NCI-H146 (cell line): ENCODE data around the gene NTNG1.

ENCODE experiments used
- DNase-seq: peaks from one replicate; lab custom pipeline; 2025; lab: John Stamatoyannopoulos, UW

The NTNG1 gene

DNA sequence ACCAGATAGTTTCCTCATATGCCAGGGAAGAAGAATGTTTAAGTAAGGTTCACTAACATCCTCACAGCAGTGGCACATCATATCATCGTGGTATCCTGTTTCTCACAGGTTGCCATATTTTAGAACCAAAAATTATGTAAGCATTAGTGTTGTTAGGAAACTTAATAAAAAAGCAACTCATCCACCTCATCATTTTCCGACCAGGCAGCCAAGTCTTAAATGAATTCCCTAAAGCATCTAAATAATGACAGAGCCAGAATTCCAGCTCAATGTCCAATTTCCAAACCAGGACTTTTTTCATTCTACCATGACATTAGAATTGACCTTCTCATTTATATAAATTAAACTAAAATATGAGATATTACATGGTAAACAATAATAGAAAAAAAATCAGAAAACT lies 272.7 kb downstream of the NTNG1 start:
- DNase-seq, result no peak

DNA sequence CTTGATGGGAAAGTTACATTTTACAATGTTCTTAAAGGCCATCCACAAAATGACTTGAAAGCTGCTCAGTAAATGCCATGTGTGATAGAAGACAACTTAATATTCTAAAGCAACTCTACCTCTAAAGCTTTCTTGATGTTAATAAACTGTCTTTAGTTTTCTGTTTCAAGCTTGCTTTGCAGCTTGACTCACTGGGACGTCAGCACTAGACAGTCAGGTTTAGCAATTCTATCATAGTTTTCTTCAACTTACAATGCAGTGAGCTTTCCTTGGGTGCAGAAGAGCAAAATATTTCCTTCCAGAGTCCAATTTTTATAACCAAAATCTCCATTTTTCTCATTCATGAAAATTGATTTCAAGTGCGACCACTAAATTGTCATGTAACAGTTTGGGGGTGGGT lies 273.1 kb downstream of the NTNG1 start:
- DNase-seq, result no peak

DNA sequence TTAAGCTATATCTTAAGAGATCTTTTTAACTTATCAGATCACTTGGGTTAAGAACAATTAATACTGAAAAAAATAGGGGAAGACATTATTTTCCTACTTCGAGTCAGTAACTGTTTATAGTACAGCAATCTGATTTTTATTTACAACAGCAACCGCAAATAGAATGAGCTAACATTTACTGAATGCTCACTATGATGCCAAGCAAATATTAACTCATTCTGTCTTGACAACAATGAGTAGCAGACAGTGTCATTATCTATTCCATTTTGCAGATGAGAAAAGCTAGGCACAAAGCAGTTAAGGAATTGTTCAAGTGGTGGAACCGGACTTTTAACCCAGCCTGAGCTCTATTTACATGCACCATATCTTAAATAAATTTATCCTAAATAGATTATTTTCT lies 273.7 kb downstream of the NTNG1 start:
- peak; percentile 12 for DNase-seq

DNA sequence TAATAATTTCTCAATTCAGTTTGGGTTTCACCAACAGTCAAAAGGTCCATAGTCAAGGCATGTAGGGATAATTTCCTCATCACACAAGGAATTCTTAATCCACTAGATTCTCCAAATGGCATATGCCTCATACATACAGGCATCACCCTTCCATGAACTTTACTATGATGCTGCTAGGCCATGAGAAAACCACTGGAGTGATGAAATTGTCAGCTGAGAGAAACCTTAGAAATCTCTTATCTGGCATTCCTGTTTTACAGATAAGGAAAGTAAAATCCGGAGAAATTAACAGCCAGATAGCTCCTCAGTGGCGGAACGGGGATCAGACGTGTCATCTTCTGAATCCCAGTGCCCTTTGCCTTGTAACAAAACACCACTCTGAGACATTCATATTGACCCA lies 274.4 kb downstream of the NTNG1 start:
- DNase-seq, result no peak

DNA sequence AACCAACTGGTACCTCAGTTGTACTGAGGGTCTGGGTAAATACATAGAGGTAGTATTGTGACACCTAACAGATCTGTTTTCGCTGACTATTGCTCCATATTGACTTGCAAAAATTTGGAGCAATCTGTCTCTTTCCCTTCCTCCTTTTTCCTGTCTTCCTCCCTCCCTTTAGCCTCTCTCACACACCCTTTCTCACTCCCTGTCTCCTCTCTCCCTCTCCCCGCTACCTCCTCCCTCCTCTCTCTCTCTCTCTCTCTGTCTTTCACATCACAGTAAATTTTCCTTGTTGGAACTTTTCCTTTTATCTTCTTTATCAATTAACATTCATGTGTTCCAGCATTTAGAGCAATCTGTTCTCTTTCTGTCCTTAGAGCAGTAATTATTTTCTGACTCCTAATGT lies 278.2 kb downstream of the NTNG1 start:
- no peak for DNase-seq

DNA sequence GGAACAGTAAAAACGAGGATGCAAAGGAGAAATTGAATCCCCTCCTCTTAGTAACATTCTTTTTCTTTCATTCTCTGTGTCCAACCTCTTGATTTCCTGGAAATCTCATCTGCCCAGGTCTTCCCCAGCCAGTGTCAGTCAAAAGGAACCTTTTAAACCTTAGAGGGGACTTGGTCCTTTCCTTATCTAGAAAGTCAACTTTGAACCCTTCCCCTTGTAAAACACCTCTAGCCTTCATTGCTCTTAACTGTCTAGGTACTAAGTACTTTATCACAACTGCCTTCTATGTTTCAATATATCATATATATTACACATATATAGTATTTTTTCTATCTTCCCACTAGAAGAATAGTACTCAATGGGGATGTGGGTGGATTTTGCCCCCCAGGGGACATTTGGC lies 282.1 kb downstream of the NTNG1 start:
- no peak for DNase-seq

DNA sequence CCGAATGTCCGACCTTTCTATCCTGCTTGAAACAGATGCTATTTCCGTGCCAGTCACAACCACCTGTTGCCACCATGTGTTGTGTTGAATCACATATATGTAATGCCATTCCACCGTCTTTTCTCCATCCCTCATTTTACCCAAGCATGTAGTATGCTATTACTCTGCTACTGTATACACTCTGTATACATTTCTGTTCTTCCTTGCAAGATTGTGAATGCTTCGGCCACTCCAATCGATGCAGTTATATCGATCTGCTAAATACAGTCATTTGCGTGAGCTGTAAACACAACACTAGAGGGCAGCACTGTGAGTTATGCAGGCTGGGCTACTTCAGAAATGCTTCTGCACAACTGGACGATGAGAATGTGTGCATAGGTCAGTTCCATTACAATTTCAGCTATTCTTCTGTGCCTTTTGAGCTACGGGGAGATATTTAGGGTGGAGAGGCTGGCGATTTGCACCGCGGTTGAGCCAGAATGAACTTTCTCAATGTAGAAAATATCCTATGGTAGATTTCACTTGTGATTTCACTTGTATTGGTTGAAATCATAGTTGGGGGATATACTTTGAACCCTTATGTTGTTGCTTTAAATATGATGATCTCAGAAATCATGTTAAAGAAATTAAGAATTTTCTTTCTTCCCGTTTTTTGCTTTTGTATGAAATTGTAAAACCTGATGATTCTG lies 289.8 kb downstream of the NTNG1 start:
- DNase-seq, result peak; percentile 35

DNA sequence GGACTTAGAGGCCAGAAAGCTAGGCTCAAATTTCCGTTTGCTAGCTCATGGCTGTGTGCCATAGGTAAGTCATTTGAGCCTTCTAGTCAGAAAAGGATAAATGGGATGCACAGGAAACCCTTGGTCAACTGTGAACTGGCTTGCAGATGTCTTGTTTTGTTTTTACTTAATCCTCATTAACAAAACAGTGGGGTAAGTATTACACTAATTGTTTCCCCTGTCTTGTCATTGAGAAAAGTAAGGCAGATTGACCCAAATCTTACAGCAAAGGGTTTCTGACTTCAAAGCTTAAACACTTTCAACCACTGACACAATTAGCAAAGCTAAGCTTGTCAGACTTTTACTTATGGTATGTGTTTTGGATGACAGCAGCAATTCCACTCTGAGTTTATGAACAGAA lies 291.3 kb downstream of the NTNG1 start:
- DNase-seq, result no peak

DNA sequence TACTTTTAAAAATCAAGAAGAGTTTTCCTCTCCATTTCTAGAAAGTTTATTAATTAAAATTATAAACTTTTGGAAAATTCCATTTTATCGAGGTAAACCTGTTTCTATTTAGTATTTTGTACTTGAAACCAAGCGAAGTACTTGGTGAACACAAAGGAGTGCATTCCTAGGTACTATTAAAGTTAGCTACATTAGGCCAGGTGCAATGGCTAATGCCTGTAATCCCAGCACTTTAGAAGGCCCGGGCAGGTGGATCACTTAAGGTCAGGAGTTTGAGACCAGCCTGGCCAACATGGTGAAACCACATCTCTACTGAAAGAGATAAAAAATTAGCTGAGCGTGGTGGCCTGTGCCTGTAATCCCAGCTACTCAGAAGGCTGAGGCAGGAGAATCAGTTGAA lies 292.2 kb downstream of the NTNG1 start:
- no peak for DNase-seq

DNA sequence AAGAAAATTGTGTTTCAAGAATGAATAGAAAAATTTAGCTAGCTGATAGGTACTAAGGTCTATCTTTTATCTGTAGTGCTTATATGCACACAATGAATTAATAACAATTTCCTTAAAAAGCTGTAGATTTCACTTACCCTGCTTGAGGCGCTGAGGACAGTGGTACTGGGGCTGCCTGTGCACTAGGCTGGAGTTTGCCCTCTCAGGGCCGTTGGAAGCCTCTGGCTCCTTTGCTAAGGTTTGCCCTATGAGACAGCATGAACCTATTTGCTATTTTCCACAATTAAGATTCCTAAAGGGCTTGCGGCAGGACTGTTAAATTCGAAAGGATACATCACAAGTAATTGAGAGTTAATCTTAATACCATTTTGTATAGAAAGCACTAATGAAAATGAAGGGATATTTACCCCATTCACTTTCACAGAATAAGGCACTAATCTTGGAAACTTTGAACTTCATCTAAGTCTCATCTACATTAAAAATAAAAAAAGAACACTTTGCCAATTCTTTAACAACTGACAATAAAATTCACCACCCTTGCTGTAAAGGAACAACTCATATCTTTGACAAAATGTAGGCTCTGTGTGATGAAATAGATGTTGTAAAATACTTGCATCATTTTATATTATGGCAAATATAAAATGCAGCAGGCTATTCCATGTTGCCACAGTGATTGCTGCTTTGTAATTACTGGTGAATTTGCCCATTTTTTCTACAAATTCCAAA lies 293.0 kb downstream of the NTNG1 start:
- no peak for DNase-seq

DNA sequence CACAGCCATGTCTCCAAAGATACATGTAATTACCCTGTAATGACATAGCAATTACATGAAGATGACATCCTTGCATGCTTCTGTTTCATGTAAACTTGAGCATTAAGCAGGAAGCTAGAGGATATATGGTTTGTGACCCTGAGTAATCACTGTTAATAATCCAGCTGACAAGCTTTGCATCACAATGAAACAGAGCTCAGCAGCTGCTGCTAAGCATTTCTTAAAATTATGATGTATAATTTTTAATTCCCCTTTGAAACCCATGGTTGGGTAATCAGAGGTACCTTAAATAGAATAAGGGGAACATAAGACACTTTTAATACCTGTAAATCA lies 293.5 kb downstream of the NTNG1 start:
- DNase-seq, result peak; percentile 64

DNA sequence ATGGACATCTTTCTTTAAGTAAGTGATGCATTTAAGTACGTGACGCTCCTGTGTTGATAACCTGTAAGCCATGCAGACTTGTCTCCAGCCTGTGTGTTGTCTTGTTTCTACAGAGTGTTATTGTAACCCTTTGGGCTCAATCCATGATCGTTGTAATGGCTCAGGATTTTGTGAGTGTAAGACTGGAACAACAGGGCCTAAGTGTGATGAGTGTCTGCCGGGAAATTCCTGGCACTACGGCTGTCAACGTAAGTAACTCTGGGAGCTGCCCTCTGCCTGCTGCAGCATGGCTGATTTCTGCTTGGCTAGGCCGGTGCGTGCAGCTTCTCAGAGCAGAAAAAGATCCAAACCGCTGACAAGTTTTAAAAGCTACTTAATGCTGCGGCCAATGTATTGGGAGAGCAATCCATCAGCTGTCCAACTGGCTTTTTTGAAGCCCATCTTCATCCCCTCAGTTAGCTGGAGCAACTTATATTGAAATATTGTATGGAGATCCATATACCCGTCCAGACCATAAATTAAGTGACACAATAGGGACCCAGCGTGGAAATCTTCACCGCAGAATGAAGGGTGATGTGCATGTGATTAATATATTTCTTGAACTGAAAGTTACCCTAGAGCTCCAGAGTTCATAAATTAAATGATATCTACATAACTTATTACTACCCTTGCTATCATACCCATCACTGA lies 295.9 kb downstream of the NTNG1 start:
- no peak for DNase-seq

DNA sequence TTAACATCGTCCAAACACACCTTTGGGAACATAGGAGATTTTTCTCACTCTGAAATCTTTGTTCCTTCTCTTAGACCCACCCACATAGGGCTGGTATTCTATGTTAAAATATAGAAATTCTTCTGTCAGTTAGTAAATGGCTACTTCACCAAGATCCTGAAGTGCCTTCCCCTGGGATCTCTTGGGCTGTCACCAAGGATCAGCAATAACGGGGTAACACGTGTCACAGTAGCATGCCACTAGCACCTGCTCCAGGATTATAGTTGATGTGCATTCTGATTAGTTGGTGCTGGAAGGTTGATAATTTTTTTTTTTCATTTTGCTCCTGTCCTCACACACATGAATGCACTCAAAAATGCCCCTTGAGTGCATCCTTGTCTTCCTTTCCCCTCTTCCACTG lies 298.7 kb downstream of the NTNG1 start:
- DNase-seq, result no peak

DNA sequence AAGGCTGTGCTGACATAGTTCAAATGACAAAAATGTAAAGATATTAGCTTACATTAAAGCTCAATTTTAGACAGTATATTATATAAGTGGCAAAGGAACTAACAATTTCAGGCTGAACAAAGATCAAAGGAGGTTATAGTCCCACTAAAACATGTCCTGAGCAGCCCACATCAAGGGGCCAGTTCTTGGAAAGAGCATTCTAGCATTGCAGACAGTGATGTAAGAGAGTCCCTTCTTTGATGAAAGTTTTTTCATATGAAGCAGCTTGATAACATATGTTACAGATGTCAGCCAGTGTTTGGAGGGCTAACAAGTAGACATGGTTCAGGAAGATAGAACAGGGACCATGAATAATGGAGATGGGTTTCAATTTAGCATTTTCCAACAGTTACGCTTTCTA lies 301.7 kb downstream of the NTNG1 start:
- no peak for DNase-seq

DNA sequence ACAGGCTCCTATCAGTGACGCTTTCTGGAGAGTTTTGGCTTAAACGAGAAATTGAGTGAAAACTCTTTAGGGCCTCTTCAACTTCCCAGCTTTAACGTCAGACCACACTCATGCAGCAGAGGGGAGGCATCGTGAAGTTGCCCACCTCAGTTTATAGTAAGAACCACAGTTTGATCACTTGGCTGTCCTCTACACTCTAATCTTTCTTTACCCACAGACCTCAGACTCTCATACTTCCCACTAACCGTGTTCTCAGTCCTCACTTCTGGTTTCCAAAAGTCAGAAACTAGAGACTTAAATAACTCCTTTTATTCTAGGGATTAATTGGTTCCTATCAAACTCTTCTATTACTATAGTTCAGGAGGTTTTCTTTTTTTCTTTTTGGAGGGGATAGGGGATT lies 302.2 kb downstream of the NTNG1 start:
- DNase-seq, result no peak

DNA sequence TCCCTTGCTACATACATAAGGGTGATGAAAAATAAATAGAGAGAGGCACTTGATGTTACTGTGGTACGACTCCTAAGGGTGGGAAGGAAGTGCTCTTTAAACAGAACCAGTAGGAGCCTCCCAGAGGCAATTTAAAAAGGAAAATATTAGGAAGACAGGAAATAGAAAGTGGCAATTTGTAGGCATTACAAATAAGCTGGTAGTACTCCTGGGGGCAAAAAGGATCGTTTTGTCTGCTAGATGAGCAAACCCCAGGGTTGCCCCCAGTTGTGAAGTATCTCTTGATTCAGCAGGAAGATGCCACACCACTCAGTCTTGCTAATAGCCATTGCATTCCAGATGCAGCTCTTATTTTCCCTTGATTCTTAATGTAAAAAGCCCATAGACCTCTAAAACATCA lies 303.0 kb downstream of the NTNG1 start:
- DNase-seq, result no peak

DNA sequence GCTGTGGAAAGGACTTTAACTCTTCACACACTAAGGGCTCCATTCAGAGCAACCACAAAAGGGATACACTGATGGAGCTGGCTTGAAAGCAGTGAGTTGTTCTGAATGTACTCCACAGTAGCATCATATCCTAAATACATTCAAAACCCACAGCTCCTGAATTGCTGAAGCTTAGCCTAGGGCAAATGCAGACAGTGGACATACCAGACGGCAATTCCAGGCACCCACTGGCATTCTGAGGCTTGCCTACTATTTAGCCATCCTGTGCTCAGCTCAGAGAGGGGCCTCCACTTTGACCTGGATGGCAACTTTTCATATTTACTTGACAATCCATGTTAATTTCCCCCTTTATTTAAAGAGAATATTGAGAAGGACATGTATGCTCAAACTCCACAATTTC lies 303.5 kb downstream of the NTNG1 start:
- DNase-seq, result no peak

DNA sequence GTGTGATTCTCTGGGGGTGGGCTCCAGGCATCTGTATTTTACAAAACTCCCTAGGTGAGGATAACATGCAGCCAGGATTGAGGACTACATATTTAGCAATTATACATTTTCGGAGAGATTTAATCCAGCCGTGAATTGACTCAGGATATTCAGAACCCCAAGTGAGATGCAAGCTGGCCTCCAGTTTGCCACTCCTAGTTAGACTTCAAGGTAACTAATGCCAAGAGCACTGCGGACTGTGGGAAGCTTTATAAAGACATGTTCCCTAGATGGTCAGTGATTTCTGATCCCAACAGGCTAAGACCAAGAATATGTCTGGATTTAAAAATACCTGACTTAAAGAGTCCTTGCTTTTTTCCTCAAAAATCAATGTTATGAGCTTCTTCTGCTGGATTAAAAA lies 308.5 kb downstream of the NTNG1 start:
- no peak for DNase-seq

DNA sequence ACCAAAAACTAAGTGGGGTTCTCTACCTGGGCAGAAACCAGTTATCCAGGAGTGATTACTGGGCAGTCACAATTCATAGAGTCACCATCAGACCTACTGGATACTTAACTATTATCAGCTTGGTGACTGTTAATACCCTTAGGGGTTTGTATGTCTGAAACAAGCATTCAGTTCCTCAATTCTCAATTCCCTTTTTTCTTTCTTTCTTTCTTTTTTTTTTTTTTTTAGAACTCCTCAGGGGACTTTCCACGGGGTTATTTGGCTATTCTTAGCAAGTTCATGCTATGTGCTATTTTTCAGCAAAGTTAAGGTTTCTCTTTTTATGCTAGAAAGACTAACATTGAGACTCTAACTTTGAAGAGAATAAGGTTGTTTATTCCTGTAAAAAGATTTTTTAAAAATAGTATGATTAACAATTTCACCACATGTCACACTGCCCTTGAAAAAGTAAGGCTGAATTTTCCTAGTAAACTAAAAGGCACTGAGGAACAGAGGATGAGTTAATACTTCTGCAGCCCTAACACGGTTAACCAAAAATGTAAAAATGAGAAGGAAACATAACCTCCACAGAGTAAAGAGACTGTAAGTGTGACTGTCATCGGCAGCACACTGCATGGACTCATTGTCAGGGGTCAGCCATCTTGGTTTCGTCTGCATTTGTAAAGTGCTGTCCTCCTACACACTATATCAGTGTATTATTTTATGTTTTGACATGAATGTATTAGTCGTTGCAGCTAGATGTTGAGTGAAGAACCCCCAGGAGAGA lies 310.2 kb downstream of the NTNG1 start:
- DNase-seq, result no peak

DNA sequence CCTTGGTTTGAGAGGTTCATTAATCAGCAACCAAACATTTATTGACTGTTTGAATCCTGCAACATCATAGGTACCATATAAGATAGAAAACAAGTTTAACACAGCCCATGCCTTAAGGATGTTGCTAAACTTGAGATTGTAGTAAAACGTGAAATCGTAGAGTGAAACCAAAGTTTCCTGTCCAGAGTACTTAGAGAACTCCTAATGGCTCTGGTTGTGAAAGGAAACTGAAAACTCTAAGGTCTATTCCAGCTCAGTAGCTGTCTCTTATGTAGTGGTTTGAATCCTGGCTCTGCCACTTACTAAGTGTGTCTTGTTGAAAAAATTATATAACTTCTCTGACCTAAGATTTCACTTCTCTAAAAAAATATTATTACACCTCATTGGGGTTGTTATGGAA lies 310.9 kb downstream of the NTNG1 start:
- DNase-seq, result no peak

DNA sequence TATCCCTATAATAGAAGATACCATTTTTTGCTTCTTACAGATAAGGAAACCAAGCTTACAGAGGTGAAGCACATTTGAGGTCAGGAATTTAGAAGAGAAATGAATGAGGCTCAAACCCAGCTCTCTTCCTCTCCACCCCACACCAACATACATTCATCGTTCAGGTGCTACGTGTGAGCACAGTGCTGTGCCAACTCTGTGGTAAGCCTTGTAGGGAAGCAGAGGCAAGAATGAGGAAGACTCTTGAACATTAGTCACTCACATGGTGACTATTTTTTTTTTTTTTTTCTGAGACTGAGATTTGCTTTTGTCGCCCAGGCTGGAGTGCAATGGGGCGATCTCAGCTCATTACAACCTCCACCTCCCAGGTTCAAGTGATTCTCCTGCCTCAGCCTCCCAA lies 314.0 kb downstream of the NTNG1 start:
- no peak for DNase-seq

DNA sequence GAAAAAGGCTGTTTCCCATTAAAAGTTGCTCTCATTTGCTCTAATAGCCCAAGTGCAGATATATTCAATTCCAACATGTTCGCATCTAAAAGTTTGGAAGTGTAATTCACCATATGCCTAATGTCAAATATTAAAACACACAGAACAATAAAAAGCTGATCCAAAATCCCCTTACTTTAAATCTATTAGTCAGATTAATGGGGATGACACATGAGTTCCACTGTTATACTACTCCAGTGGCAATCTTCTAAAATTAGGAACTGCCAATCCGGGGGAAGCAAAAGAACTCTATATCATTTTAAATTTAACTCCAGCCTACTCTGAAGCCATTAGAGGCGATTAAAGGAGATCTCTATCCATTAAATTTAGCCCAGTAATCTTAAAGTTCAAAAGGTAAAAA lies 317.1 kb downstream of the NTNG1 start:
- no peak for DNase-seq
